Right atrium auricular region (tissue), 2 donors: ENCODE data around the gene ALDH1L1. TPM values are rescaled to one million over a fixed set of nuclear protein-coding genes. Genes with fewer than 3 reads are reported as not detected.
"Not testable (repeated sequence)": the region's sequence is repeated elsewhere in the genome, so short reads cannot be mapped to it uniquely, and the experiment has no call there.

Experiments used
- DNase-seq: peaks from one replicate; pipeline ENCODE4 v3.0.0-alpha.2; 2019; ENCODE audit warnings: low spot score
- H3K27ac ChIP-seq, 2 donors: fragments of 200-600 bp; sonication (generic); 1 replicate in 1 of 2; 2 replicates in 1 of 2; pipeline ENCODE4 v1.5.1; 2016 to 2019
- H3K27me3 ChIP-seq, 2 donors: fragments of 200-600 bp; sonication (generic); one replicate each; pipeline versions ENCODE4 v1.5.1 to v1.6.0; 2017 to 2019
- H3K36me3 ChIP-seq: fragments of 200-600 bp; sonication (generic); one replicate; pipeline ENCODE4 v1.5.1; 2016
- H3K4me1 ChIP-seq, 2 donors: fragments of 200-600 bp; sonication (generic); one replicate each; pipeline versions ENCODE4 v1.5.1 to v1.6.0; 2017 to 2019
- H3K4me3 ChIP-seq, 2 donors: fragments of 200-600 bp; sonication (generic); 1 replicate in 1 of 2; 2 replicates in 1 of 2; pipeline ENCODE4 v1.5.1; 2017 to 2019; ENCODE audit warnings: mild to moderate bottlenecking in 1 of 2, moderate library complexity in 1 of 2
- H3K9me3 ChIP-seq, 2 donors: fragments of 200-600 bp; sonication (generic); one replicate each; pipeline ENCODE4 v1.5.1; 2019
- total RNA-seq, 2 donors: library from RNA; depleted of rRNA; stranded (reverse); fragments of >200 nt; gene quantifications; one replicate each; pipeline ENCODE4 v1.1.0, GENCODE V29; 2016
- TF ChIP-seq, protein P1 (sequence below), 2 donors: fragments of 200-600 bp; sonication (generic); IDR thresholded peaks; one replicate each; pipeline ENCODE4 v1.5.1; 2019; ENCODE audit warnings: antibody characterized with exemption in 2 of 2

Gene ALDH1L1
- total RNA-seq, 2 donors from 2014 or later: 13.7 to 24.0 TPM

DNA sequence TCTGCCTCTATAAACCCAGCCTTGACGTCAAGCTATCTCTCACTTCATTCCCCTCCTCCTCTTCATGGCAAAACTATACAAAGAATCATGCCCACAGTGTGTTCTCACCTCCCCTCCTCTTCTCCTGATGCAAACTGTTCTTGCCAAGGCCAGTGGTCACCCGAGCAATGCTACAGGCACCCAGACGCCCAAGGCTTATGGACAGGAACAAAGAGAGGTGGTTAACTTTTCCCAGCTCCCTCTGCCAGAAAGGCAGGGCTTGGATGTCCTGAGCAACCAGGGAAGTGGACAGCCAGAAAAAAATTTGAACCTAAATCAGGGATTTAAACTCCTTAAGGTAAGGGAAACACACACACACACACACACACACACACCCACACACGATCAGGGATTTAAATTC, 101.5 kb downstream of the ALDH1L1 start:
- H3K27ac ChIP-seq: no peak overlapping the region
- H3K9me3 ChIP-seq: no peaks in the 10 kb centered on the region
- no peaks in the 10 kb centered on the region for H3K27me3 ChIP-seq
- H3K36me3 ChIP-seq: no peaks in the 10 kb centered on the region
- TF ChIP-seq, protein P1, sequence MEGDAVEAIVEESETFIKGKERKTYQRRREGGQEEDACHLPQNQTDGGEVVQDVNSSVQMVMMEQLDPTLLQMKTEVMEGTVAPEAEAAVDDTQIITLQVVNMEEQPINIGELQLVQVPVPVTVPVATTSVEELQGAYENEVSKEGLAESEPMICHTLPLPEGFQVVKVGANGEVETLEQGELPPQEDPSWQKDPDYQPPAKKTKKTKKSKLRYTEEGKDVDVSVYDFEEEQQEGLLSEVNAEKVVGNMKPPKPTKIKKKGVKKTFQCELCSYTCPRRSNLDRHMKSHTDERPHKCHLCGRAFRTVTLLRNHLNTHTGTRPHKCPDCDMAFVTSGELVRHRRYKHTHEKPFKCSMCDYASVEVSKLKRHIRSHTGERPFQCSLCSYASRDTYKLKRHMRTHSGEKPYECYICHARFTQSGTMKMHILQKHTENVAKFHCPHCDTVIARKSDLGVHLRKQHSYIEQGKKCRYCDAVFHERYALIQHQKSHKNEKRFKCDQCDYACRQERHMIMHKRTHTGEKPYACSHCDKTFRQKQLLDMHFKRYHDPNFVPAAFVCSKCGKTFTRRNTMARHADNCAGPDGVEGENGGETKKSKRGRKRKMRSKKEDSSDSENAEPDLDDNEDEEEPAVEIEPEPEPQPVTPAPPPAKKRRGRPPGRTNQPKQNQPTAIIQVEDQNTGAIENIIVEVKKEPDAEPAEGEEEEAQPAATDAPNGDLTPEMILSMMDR (IDR thresholded peaks at IDR 0.05): no peak
- peaks cover 0 to 17% of the 10 kb centered on the region in 2 donors for H3K4me1 ChIP-seq
- H3K4me3 ChIP-seq: no peak overlapping the region
- no peak for DNase-seq

DNA sequence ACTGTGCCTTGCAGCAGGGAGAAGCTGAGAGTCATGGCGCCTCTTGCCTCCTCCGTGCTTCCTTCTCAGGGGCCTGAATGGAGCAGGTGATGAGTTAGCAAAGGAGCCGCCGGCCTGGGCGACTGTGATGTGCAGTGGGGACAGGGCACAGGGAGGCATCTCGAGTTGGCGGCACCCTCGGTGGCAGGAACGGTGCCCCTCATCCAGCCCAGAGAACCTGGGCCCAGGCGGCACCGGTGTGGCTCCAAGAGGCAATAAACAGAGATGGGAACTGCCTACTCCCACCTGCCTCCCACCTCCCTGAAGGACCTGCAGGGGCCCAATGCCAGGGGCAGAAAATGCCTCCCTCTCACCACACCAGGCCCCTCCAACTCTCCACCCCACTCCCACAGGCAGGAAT, 102.6 kb downstream of the ALDH1L1 start:
- Histone ChIP-seq H3K27me3 (no peaks in the 10 kb centered on the region), H3K36me3 (no peaks in the 10 kb centered on the region), H3K27ac (no peak overlapping the region), H3K4me3 (no peak overlapping the region), H3K9me3 (no peaks in the 10 kb centered on the region), H3K4me1 (peaks cover 0 to 11% of the 10 kb centered on the region in 2 donors)
- DNase-seq: no peak
- TF ChIP-seq, protein P1 (IDR thresholded peaks at IDR 0.05): no peak

DNA sequence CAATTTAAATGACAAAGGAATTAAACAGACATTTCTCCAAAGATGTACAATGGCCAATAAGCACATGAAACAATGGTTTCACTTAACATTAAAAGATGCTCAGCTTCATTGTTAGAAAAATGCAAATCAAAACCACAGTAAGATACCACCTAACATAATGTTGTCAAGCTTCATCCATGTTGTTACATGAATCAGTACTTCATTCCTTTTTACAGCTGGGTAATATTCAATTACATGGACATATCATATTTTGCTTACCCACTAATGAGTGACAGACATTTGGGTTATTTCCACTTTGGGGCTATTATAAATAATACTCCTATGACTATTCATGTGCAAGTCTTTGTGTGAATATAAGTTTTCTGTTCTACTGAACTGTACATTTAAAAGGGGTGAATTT, 104.2 kb downstream of the ALDH1L1 start:
- H3K27ac ChIP-seq: no peak overlapping the region
- no peaks in the 10 kb centered on the region for H3K36me3 ChIP-seq
- TF ChIP-seq, protein P1 (IDR thresholded peaks at IDR 0.05): no peak
- no peaks in the 10 kb centered on the region for H3K4me1 ChIP-seq
- H3K4me3 ChIP-seq: no peak overlapping the region
- no peaks in the 10 kb centered on the region for H3K9me3 ChIP-seq
- no peak for DNase-seq
- H3K27me3 ChIP-seq: no peaks in the 10 kb centered on the region

DNA sequence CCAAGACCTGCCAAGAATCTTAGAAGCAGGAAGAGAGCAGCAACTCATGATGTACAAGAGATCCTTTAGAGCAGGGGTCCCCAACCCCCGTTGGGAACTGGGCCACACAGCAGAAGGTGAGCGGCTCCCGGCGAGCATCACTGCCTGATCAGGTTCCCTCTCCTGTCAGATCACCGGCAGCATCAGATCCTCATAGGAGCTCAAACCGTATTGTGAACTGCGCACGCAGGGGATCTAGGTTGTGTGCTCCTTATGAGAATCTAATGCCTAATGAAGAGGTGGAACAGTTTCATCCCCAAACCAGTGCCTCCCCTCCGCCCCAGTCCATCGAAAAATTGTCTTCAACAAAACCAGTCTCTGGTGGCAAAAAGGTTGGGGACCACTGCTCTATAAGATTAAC, 110.2 kb downstream of the ALDH1L1 start:
- H3K4me1 ChIP-seq: no peaks in the 10 kb centered on the region
- TF ChIP-seq, protein P1 (IDR thresholded peaks at IDR 0.05): no peak
- no peaks in the 10 kb centered on the region for H3K9me3 ChIP-seq

DNA sequence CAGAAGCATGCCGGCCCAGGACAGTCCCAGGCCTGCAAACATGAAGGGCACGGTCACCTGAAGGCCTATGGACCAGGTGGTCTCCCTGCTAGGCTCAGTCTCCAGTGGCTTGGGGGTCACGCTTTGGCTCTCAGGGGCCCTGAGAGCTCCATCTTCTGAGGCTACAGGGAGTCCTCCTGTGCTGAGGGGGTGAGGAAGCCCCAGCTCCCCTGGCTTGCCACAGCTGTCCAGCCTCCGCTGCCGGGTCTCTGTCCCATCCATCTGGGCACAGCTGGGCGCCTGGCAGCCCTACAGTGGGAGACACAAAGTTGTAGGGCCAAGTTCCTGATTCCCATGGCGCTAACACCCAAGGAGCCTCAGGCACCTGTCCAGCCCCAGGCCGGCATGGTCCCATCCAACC, 112.4 kb downstream of the ALDH1L1 start:
- no peaks in the 10 kb centered on the region for H3K27me3 ChIP-seq
- no peak overlapping the region for H3K27ac ChIP-seq
- H3K4me3 ChIP-seq: no peak overlapping the region
- no peak for DNase-seq
- no peaks in the 10 kb centered on the region for H3K9me3 ChIP-seq
- H3K36me3 ChIP-seq: peaks cover 5% of the 10 kb centered on the region
- TF ChIP-seq, protein P1 (IDR thresholded peaks at IDR 0.05): no peak
- no peaks in the 10 kb centered on the region for H3K4me1 ChIP-seq

More for the DNA sequence above, 110.2 kb downstream of the ALDH1L1 start:
- Histone ChIP-seq H3K36me3 (peaks cover 5% of the 10 kb centered on the region), H3K4me3 (no peak overlapping the region), H3K27me3 (no peaks in the 10 kb centered on the region), H3K27ac (no peak overlapping the region)
- DNase-seq: no peak

DNA sequence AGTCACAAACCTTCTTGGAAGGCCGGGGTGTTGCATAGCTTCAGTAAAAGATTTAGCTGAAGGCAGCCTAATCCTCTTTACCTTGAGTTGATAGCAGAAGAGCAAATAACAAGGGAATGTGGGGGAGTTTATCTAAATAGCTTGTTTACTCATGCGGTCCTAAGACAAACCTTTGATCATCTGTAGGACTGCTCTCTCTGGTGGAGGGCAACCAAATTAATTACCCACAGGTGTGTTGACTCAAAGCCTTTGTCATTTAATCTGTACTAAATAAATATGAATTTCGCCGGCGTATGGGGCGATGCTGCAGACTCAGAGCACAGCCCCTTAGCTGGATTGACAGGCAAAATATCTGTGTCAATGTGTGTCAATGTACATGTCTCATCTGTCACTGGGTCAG, 113.7 kb downstream of the ALDH1L1 start:
- not testable (repeated sequence) for H3K36me3 ChIP-seq, H3K4me1 ChIP-seq, H3K9me3 ChIP-seq, H3K27ac ChIP-seq, H3K27me3 ChIP-seq, DNase-seq, H3K4me3 ChIP-seq
